HS-27A (cell line): ENCODE results near the gene FAH.
"Not testable (repeated sequence)": the region's sequence is repeated elsewhere in the genome, so short reads cannot be mapped to it uniquely, and the experiment has no call there.

Experiments
- DNase-seq: peaks from one replicate; pipeline ENCODE4 v3.0.0-alpha.2; 2012; ENCODE audit warnings: low read depth, missing footprints

The FAH gene

GRCh38 chr15:80152896-80153876 is at the start of gene FAH:
Gene FAH, plus strand, starts transcription at chr15:80152999. Its CDS starts 56 bp downstream, at chr15:80153055.
- no peak for DNase-seq

DNA sequence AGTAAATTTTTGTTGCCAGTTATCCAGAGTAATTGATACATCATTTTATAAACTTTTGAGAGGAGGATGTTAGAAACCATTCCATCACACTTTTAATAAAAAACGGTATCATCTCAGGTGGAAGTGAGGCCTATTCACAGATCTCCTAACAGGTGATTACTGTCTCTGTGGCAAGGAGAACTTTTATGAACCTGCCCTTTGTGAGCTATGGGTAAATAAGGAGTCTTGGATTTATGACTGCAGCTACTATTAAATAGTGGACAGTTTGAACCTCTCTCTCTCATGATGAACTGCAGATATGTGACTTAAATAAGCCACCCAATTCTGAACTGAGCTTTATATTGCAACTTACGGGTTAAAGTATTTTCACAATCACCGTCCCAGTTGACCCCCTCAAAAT is 47.6 kb upstream of the FAH start:
- DNase-seq, result no peak

DNA sequence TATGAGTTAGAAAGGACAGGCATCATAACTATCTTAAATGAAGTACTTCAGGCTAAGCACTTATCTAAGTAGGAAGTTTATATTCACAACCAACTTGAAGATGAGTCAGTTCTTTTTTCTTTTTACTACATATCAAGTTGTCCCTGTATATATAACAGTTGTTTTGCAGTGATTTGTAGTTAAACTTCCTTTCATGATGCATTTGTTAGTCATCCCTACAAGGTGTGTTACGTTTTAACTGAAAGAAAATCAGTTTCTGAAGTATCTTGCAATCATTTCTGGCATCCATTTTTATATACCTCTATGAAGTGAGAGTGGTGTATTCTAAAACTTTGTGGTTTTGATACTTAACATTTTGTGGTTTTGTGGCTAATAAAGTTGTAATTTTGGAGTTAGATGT is 47.2 kb upstream of the FAH start:
- DNase-seq, result no peak

GRCh38 chr15:80106051-80106450 is 46.7 kb upstream of the FAH start:
- peak; percentile 12 for DNase-seq

- no peak for DNase-seq
These were observed 45.6 kb upstream of the FAH start for GRCh38 chr15:80107204-80107603.

DNA sequence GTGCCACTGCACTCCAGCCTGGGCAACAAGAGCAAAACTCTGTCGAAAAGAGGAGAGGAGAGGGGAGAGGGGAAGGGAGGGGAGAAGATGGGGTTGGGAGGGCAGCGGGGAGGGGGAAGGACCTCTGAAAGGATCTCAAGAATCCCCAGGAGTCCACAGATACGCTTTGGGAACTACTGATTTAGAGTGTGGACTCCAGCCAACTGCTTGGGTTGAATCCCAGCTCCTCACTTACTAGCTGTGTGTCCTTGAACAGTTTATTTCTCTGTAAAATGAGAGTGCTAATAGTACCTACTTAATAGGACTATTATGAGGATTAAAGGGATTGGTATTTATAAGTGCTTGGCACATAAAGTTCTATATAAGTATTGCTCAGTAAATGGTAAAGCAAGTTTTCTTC is 45.0 kb upstream of the FAH start:
- no peak for DNase-seq

GRCh38 chr15:80109388-80109787 is 43.4 kb upstream of the FAH start:
- no peak for DNase-seq

DNA sequence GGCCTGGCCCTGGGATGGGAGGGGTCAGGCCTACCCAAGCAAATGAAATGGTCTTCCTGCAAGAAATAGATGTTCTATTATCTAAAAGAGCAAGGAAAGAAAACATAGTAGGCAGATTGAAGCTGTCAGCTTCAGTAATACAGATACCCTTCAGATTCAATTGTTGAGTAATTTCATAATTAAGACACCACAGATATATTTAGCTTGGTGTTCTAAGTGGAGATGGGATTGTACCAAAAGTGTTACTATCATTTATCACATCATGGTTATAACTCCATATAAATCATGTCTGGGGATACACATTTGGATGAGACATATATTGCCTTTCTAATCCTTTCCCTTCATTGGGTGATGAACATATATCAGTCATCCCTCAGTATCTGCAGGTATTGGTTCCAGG is 41.9 kb upstream of the FAH start:
- no peak for DNase-seq

DNA sequence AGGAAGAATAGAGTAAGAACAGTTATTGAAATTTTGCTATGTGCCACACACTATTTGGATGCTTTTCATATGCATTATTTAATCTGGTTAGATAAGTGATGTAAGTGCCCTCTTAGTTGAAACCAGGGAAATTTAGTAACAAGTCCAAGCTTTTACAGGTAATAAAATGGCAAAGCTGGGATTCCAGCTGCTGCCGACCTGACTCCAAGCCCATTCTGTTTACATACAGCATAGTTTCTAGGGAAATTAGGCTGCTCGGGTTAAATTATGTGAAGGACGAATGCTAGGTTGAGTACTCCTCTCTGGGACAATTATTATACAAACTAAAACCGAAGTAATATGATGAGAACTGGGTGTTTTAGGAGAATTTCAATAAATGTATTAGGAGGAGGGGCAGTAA is 38.7 kb upstream of the FAH start:
- no peak for DNase-seq

DNA sequence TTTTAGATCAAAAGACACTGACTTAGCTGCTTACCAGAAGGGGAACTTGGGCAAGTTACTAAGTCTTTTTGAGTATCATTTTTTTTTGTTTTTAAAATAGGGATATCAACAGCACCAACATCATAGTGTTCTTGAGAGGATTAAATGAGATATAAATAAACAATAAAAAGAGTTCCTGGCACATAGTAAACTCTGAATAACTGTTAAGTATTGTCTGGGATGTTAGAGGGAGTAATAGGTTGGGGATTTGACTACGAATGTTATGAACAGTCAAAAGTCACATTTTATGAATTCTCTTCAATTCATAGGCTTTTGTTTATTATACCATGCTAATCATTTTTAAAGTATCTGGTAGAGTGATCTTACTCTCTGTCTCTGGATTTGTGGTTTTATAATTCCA is 37.8 kb upstream of the FAH start:
- no peak for DNase-seq

- DNase-seq, result no peak
These were observed 33.8 kb upstream of the FAH start for GRCh38 chr15:80118956-80119355.

DNA sequence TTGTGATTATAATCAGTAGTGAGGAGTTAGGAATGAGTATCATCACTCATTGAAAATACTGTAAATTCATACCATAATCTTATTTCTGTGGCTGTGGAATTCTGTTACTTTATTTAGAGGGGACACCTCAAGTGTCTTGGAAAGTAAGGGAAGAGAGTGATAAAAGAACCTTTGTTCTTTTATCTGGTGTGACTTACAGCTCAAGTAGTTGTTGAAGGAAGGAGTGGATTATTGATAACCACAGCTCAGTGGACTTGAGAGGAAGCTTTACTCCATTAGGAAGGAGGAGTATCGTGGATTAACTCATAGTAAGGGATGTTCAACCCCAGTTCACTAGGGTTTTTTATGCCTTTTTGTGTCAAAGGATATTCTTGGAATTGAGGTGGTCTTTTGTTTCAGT is 32.2 kb upstream of the FAH start:
- no peak for DNase-seq

DNA sequence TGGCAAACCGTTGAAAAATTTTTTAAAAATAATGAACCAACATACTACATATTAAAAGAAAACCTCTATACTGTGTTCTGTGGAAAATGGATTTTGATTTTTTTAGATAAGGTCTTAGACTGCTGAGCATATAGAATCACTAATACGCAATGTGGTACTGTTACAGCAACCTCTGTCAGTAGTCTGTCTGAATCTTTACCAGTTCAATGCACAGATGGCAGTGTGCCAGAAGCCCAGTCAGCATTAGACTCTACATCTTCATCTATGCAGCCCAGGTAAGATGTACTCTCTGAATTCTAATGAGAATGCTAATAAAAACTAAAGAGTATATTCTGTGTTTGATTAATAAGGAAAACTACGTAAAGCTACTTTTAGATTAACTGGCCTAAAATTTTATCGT is 31.3 kb upstream of the FAH start:
- DNase-seq, result no peak

DNA sequence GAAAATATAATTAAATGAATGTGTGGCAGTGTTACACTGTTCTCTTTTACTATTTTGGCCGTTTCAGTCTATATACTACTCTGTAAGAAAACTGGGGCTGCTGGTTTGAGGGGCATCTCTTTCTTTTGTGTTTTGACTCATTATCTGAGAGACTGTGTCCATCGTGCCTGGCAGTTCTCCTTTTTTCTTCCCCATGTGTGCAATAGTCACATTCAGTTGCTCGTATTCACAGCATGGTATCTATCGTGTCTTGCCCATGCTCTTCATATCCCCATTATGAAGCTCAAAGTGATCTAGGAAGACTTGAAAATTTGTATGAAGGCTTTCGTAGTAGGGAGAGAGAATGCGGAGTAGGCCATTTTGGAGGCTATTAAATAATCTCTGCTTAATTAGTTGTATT is 29.8 kb upstream of the FAH start:
- no peak for DNase-seq

DNA sequence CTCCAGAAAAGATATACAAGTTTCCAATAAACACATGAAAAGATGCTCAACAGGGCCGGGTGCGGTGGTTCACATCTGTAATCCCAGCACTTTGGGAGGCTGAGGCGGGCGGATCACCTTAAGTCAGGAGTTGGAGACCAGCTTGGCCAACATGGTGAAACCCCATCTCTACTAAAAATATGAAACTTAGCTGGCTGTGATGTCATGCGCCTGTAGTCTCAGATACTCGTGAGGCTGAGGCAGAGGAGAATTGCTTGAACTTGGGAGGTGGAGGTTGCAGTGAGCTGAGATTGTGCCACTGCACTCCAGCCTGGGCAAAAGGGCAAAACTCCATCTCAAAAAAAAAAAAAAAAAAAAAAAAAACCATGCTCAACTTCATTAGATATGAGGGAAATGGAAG is 25.5 kb upstream of the FAH start:
- DNase-seq, result not testable (repeated sequence)

DNA sequence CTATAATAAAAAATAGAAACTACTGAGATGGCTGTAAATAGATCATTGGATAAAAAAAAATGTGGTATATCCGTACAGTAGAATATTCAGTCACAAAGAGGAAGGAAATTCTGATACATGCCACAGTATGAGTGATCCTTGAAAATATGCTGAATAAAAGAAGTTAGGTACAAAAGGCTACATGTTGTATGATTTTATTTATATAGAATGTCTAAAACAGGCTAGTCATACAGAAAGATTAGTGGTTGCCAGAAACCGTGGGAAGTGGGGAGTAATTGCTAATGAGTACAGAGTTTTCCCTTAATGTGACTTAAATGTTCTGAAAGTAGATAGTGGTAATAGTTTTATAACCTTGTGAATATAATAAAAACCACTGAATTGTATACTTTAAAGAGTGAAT is 24.9 kb upstream of the FAH start:
- no peak for DNase-seq

GRCh38 chr15:80132382-80132781 is 20.4 kb upstream of the FAH start:
- DNase-seq, result no peak

GRCh38 chr15:80136854-80137253 is 15.9 kb upstream of the FAH start:
- no peak for DNase-seq

DNA sequence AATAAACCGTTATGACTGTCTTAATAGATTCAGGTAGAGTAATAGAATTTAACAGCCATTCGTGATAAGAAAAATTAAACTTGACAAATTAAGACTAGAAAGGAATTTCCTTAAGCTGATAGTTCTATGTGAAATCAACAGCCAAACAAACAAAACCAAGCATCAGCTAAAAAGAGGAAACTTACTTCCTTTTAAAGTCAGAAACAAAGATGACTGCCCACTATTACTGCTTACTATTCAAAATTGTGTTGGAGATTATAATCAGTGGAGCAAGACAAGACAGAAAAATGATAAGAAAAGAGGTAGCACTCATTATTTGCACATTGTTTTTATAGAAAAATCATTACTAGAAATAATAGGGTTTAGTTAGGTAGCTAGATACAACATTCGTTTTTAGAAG is 13.8 kb upstream of the FAH start:
- DNase-seq, result no peak

GRCh38 chr15:80140909-80141308 is 11.9 kb upstream of the FAH start:
- no peak for DNase-seq

DNA sequence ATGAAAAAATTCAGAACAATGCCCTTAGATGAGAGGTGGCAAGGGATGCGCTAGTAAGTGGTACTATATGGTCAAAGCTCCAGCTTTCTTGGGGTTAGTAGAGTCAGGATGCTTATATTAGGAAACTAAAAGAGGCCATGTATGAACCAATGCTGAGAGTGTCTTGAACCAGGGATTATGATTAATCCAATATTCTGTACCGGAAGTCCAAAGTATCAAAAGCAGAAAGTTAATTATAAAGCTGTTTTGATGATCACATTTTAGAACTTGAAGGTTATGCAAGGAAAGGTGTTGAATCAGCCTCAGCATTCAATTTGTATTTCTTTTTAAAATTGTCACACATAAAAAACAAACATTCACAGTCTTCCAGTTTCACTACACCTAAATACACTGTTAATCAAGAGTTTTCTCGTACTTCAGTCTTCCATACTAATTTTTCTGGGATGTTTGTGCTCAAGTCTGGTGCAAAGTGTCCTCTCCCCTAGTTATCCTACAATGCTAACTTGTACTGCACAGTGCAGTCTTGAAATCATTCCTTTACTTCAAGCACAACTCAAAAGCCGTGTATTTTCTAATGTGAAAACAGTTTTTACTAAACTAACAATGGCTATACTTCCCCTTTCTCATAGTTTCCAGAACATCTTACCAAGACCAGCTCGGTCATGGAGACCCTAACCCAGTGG is 10.7 kb upstream of the FAH start:
- no peak for DNase-seq

DNA sequence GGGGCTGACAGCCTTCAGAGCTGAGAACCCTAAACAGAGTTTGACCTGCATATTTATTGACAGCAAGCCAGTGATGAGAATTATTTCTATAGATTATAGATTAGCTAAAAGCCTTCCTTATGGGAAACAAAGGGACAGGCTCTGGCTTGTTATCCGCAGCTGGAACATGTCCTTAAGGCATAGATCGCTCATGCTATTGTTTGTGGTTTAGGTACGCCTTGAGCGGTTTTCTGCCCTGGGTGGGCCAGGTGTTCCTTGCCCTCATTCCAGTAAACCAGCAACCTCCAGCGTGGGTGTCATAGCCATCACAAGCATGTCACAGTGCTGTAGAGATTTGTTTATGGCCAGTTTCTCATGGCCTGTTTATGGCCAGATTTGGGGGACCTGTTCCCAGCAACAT is 10.2 kb upstream of the FAH start:
- no peak for DNase-seq

DNA sequence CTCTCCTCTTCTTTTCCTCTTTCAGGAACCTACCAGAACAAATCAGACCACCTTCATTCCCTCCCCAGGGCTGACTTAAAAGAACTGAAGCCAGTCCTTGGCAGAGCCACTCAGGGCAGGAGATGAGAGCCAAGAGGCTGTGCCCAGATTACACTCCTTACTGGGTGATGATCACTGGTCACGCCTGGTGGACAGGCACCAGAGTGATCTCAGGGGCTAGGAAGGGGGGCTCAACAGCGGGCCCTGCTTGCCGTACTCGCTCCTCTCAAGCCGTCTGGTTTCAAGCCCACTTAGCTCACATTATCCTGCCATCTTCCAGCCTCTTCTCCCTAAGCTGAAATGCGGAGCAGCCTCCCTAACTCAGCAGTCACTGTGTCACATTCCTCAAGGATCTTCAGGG is 1.7 kb upstream of the FAH start:
- DNase-seq, result no peak

DNA sequence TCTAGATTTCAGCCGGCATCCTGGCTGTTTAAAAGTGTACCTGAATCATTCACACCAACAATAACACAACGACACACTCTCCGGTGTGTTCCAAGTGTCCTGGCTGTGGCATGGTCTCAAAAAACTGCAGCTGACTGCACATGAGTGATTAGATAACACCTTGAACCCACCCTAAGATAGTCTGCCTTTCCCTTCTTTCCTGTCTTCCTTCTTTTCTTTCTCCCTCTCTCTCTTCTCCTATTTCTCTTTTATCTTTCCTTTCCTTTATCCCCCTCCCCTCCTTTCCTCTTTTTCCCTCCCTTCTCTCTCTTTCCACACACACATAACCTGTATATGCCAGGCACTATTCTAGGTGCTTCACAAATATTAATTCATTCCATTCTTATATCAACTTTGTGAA is 1.2 kb upstream of the FAH start:
- no peak for DNase-seq
